ENCODE results near the gene PRC1.

GRCh38 chr15:90918835-90919234 lies 75.5 kb downstream of the PRC1 start:
- TF ChIP-seq CTCF (IDR thresholded peaks at IDR 0.05; ENCODE audit: low read length) (no peak), EZH2 (IDR thresholded peaks at IDR 0.05; ENCODE audit: borderline replicate concordance, low read length) (no peak)
